OCI-M1 (cell line): ENCODE measurements around the gene USP31.
A peak's percentile ranks its signal among the peaks of the same experiment; 100 is the strongest.

Source experiments
- DNase-seq: peaks from one replicate; lab custom pipeline; 2025; lab: John Stamatoyannopoulos, UW

The USP31 gene, protein sequence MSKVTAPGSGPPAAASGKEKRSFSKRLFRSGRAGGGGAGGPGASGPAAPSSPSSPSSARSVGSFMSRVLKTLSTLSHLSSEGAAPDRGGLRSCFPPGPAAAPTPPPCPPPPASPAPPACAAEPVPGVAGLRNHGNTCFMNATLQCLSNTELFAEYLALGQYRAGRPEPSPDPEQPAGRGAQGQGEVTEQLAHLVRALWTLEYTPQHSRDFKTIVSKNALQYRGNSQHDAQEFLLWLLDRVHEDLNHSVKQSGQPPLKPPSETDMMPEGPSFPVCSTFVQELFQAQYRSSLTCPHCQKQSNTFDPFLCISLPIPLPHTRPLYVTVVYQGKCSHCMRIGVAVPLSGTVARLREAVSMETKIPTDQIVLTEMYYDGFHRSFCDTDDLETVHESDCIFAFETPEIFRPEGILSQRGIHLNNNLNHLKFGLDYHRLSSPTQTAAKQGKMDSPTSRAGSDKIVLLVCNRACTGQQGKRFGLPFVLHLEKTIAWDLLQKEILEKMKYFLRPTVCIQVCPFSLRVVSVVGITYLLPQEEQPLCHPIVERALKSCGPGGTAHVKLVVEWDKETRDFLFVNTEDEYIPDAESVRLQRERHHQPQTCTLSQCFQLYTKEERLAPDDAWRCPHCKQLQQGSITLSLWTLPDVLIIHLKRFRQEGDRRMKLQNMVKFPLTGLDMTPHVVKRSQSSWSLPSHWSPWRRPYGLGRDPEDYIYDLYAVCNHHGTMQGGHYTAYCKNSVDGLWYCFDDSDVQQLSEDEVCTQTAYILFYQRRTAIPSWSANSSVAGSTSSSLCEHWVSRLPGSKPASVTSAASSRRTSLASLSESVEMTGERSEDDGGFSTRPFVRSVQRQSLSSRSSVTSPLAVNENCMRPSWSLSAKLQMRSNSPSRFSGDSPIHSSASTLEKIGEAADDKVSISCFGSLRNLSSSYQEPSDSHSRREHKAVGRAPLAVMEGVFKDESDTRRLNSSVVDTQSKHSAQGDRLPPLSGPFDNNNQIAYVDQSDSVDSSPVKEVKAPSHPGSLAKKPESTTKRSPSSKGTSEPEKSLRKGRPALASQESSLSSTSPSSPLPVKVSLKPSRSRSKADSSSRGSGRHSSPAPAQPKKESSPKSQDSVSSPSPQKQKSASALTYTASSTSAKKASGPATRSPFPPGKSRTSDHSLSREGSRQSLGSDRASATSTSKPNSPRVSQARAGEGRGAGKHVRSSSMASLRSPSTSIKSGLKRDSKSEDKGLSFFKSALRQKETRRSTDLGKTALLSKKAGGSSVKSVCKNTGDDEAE (N-terminal part only)

DNA sequence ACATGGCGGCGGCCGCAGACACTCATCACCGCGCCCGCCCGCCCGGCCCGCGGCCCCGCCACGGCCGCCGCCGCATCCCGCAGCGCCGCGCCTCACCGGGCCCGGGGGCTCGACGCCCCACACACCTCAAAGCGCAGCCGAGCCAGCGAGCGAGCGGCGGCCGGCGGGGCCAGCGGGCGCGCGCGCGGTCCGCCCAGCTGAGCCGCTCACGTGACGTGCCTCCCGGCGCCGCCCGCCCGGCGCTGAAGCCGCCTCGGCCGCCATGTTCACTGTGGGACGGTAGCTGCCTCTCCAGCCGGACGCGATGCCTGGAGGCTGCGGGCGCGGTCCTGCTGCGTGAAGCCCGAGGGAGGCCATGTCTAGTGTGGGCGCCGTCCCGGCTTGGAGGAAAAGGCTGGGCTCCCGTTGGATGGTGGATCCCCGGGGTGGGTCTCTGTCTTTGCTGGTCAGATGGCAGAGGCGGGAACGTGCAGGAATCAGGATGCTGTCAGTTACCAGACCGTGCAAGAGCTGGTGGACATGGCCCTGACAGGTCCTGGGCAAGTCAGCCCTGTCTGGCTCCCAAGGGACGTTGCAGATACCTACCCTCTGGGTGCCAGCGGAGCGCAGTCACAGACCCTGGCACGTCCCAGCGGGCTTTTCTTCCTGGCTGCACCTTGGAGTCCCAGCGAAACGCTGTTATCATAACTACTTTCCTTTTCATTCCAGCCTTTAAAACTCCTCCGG lies at the start of gene USP31:
Gene USP31, minus strand, starts transcription at position 186 of the 726 bp plus-strand sequence. Its CDS starts 182 bp downstream, at position 4.
- peak; percentile 94 for DNase-seq

DNA sequence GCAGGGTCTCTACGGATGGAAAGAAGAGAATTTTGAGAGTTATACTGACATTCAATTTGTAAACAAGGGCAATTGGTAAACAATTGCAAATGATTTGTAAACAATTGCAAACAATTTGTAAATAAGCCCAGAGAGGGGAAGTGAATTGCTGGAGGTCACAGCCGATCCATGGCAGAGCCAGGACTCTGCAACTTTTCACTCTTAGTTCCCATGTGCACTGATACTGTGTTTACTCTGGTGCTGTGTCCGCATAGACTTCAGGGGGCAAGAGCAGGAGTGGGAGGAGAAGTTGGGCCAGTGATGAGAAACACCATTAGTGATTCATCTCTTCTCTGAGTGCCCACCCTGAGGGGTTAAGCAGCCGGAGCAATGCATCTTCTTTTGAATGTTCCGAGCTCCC lies 47.3 kb upstream of the USP31 start:
- DNase-seq: no peak

DNA sequence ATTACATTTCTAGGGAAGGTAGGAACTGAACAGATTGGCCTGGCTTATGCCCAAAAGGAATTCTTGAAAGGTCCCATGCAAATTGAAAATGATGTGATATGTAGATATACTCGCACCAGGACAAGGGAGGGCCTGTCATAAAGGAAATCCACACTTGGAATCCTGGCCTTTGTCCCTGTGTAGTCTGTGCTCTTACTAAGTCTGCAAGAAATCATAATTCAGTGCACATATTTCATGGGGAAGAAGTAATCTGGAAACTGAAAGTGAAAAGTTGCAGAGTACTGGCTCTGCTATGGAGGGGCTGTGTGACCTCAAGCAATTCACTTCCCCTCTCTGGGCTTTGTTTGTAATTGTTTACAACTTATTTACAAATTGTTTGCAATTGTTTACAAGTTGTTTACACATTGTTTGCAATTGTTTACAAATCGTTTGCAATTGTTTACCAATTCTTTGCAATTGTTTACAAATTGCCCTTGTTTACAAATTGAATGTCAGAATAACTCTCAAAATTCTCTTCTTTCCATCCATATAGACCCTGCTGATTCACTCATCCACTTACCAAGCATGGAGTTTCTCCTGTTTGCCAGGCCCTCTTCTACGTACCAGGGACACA lies 46.2 kb upstream of the USP31 start:
- no peak for DNase-seq

DNA sequence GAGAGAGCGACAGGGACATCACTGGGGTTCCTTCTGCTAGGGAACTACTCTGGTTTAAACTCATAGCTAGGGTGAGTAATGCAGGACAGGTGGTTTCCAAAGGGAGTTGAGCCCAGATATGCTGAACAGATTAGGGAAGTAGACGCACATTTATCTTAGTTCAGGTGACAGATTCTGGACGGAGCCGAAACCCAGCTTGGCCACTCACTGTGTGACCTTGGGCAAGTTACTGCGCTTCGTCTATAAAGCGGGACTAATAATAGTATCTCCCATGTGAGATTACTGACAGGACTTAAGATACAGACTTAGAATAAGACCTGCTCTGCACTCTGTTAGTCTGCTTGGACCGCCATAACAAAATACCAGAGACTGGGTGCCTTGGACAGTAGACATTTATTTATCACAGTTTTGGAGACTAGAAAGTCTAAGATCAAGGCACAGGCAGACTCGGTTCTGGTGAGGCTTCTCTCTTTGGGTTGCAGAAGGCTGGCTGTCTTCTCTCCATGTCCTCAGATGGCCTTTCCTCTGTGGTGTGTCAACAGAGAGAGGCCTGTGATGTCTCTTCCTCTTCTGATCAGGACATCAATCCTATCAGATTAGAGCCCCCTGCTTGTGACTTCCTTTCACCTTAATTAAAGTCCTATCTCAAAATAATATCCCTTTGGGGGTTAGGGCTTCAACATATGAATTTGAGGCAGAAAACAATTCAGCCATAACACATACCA lies 45.4 kb upstream of the USP31 start:
- no peak for DNase-seq

DNA sequence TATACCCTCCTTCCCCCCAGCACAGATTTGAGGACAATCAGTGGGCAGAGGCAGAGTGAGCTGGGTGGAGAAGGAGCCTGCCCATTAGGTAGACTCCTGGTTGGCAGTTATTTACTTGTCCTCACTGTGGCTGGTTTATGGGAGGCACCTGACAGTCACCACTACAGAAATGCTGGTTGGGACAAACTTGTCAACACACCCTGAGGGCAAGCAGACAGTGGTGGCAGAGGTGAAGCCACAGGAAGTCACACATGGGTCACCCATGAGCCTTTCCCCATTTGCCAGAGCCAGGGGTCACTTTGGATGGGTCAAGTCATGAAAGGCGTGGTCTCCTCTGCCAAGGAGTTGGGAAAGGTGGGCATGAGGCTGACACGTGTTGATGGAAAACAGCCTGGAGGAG lies 39.7 kb upstream of the USP31 start:
- no peak for DNase-seq

DNA sequence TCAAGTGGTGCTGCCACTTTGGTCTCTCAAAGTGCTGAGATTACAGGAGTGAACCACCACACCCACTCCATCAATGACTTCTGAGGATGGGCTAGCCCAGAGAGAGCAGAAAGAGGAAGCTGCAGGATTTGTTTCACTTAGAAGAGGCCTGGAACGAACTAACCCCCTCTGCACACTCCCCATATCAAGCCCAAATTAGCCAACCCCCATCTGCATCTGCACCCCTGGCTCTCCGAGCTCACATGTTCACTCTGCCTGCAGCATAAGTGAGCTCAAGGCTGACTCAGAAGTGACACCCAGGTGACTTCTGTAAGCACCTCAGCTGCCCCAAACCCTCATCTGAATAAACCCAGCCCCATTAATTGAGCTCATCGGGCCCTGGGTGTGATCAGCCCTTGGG lies 38.1 kb upstream of the USP31 start:
- DNase-seq: peak; percentile 6

DNA sequence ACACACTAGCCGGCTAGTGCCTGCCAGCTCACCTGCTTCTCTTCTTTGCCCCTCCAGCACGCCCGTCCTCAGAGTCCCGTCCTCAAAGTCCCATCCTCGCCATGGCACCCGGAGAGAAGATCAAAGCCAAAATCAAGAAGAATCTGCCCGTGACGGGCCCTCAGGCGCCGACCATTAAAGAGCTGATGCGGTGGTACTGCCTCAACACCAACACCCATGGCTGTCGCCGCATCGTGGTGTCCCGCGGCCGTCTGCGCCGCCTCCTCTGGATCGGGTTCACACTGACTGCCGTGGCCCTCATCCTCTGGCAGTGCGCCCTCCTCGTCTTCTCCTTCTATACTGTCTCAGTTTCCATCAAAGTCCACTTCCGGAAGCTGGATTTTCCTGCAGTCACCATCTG lies 36.9 kb upstream of the USP31 start:
- DNase-seq: no peak

DNA sequence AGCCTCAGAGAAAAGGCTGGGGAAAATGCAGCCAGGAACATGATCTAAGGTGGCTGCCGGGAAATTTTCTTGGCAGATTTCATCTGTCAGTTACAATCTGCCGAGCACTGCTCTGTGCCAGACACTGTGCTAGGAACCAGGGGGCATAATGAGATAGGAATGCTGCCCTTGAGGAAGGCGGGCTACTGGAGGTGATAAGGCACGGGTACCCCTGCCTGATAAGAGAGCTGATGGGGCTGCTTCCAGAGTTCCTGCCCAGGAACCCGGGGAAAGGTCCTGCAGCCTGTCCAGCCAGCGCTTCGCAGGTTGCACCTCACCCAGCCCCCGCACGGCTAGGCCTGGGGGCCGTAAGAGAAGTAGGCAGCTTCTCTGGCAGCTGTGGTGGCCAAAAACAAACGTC lies 36.4 kb upstream of the USP31 start:
- no peak for DNase-seq

DNA sequence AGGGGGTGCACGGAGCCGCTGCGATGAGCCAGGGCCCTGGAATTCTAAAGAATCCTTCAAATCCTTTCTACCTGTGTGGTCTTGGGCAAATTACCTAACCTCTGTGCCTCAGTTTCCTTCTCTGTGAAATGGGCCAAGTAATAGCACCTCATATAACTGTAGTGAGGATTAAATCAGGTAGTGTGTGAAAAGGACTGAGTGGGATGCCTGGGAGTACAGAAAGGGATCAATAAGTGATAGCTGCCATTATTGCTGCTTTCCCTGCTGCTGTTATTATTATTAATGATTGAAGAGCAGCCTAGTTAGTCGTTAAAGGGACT lies 34.3 kb upstream of the USP31 start:
- no peak for DNase-seq

DNA sequence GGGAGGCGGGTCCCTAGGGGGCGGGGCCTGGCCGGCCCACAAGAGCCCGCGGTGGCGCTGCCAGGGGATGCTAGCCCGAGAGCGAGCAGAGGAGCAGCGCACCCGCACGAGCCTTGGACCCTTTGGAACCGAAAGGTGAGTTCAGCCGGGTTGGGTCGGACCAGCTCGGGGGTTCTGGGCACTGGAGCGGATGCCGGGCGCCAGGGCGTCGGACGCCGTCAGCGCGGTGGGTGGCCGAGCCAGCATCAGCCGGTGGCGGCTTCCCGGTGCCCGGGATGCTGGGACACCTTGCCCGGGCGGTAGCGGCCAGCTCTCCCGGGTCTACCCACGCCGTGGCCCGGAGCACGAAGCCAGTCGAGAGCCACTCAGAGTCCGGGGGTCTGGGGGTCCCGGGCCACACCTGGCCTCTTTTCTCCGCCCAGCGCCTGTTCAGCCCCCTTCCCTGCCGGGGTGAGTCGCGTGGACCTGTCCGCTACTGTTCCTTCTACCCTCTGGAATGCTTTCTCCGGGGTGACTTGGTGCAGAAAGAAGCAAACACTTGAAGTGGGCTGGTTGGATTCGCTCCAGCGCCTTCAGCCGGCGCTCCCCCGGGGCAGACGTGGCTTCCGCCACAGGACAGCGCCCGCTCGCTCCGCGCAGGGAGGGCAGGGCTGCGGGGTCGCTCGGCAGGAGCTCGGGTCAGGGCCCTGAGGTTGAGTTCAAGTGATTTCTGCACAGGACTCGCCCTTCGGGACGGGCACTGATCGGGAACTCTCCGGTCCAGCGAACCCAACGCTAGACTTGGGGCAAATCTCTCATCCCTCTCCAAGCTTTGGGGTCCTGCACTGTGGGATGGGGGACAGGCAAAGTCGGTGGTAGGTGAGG lies 33.7 kb upstream of the USP31 start, which contains the start of gene SCNN1G:
Gene SCNN1G, plus strand, starts transcription at position 67 of the 864 bp plus-strand sequence. CDS start 3,527 bp downstream, outside the sequence.
- no peak for DNase-seq

DNA sequence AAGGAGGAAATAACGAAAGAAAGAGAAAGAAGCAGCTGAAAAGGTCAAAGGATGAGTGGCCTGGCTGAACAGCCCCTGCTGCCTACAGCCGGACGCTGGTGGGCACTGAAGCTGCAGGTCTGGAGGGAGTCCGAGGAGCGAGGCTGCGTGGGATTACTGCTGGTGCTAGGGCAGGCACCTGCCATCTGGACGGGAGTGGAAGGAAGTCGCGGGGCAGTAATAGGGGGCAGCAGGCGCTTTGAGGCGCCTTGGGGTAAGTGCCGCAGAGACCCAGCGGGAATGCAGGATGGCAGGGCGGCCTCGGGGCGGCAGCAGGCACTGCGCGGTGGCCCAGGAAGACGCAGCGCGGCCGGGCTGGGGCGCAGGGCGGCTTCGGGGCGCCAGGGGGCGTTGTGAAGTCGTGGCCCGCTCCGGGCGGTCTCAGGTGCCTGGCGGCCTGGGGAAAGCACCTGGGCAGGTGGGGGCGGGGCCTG lies 33.0 kb upstream of the USP31 start:
- peak; percentile 67 for DNase-seq

DNA sequence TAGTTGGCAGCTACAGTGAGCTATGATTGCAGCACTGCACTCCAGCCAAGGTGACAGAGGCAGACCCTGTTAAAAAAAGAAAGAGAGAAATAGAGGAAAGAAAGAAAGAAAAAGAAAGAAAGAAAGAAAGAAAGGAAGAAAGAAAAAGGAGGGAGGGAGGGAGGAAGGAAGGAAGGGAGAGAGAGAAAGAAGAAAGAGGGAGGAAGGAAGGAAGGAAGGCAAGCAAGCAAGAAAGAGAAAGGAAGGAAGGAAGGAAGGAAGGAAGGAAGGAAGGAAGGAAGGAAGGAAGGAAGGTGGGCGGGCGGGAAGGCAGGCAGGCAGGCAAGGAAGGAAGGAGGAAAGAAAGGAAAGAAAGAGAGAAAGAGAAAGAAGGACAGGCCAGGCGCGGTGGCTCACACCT lies 32.3 kb upstream of the USP31 start:
- no peak for DNase-seq

DNA sequence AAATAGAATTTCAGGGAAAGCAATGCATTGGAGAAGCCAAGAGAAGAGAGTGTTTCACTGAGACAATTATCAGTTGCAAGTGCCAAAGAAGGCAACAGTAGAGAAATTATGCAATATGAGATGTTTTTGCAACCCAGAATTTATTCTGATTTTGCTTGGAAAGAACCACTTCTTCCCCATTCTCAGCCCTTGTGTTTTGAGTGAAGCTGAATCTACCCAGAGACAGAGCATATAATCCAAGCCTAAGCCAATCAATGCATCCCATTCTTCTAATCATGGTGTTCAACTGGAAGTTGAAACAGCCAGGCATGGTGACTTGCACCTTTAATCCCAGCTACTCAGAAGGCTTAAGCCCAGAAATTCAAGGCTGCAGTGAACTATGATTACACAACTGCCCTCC lies 26.4 kb upstream of the USP31 start:
- no peak for DNase-seq

DNA sequence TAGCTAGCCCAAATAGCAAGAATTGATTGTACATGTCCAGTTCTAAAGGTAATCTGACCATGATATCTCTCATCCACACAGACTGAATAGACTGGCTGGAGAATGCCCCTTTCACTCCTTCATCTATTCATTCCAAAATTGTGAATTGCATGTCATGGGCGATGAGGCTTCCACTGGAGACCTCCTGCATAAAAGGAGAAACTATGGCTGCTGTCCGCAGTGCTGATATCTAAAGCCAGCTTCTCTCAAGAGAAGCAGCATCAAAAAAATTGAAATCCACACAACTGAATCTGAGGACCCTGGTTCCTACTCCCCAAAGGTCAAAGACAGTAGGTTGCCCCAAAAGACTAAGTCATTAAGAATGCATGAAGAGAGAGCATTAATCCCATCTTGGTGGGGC lies 25.4 kb upstream of the USP31 start:
- DNase-seq: peak; percentile 28

DNA sequence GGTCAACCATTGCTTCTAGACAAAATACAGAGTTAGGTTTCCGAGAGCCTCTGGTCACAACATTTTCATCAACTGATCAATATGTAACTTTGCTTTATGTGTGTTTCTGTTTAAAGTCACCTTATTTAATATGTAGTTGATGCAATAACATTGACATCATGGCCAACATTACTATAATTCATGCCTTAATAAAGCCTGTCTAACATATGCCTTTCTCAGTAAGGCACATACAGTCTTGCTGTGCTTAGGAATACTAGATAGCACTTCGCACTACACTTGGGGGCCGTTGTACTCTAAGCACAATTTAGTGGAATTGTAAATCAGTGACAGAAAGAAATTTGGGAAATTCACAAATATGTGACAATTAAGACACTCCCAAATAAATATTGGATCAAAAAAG lies 23.7 kb upstream of the USP31 start:
- DNase-seq: no peak

DNA sequence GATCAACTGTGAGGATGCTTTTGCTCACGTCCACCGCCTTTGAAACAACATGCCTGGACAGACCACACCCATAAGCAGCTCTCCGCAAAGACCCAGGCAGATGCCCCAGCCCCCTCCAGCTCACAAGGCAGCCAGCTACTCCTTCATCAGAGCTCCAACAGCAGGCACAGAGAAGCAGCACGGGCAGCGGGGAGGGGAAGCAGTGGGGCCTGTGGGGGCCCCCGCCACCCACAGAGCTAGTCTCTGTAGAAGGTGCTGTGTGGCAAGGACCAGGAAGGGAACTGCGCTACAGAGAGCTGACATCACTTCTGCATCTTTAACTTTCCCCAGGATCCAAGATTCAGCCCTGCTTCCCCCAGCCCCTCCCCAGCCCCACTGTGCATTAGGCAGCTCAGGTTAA lies 23.3 kb upstream of the USP31 start:
- no peak for DNase-seq

DNA sequence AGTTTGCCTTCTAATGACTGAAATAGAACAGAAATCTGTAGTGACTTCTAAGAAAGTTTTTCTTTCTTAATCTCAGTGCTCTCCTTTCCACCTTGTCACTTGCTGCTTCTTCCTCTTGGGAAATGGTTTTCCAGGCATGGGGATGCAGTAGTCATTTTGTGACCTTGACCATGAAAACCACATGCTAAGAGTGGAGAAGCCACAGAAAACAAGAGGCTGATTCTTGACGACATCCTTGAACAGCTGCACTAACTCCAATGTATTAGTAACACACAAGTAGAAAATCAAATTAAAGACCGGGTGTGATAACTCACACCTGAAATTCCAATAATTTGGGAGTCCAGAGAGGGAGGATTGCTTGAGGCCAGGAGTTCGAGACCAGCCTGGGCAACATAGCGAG lies 15.5 kb upstream of the USP31 start:
- no peak for DNase-seq

DNA sequence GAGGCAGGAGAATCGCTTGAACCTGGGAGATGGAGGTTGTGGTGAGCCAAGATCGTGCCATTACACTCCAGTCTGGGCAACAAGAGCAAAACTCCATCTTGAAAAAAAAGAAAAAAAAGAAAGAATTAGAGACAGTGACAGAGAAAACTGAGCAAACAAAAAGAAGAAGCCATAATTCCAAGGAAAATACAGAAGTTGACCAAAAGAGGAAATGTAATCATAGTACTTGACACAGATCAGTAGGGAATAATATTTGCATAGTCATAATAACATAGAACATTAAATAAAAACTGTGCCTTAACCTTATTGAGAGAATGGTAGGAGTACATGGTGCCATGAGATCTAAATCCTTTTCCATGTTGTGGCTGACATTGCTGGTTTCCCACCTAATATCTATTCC lies 14.7 kb upstream of the USP31 start:
- no peak for DNase-seq

DNA sequence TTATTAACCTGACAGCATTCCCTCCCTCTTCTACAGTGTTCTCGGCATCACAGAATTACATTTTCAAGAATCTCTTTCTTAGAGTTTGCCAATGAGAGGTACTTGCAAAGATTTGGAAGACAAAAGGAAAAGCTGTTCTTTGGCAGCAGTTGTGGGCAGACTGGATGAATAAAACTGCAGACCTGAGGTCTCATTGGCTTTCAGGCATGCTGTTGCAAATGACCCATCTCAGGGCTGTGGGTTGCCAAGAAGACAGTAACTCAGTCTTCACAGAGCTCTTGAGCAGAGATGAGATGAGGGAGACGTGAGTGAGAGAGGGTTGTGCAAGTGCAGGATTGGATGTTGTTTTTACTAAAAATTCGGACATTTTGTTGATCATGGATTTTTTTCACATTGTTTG lies 11.3 kb upstream of the USP31 start:
- no peak for DNase-seq
